GM21723 (cell line): ENCODE results near the gene TSFM.
A peak's percentile ranks its signal among the peaks of the same experiment; 100 is the strongest.

ENCODE experiments used
- ATAC-seq: cut with Tn5 transposase; IDR thresholded peaks from one replicate; pipeline ENCODE4 v1.9.1; 2021; ENCODE audit warnings: mild to moderate bottlenecking, moderate library complexity; ENCODE audit not compliant: unreplicated experiment

The TSFM gene

GRCh38 chr12:57832966-57833365 is 50.4 kb downstream of the TSFM start:
- ATAC-seq: no peak

DNA sequence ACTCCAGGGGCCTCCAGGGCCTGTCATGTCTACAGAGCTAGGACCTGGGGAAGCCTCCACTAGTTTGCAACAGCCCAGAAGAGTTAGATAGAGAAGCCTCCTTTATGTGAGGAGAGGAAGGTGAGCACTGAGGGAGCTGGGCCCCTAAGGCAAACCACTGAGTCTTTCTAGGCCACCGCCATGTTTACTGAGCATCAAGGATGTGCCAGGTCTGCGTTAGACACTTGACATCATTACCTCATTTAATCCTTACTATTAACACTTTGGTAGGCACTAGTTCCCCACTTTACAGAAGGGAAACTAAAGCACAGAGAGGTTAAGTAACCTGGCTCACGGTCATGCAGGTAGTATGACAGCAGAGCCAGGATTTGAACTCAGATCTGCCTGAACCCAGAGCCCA is 51.1 kb downstream of the TSFM start:
- ATAC-seq: no peak

DNA sequence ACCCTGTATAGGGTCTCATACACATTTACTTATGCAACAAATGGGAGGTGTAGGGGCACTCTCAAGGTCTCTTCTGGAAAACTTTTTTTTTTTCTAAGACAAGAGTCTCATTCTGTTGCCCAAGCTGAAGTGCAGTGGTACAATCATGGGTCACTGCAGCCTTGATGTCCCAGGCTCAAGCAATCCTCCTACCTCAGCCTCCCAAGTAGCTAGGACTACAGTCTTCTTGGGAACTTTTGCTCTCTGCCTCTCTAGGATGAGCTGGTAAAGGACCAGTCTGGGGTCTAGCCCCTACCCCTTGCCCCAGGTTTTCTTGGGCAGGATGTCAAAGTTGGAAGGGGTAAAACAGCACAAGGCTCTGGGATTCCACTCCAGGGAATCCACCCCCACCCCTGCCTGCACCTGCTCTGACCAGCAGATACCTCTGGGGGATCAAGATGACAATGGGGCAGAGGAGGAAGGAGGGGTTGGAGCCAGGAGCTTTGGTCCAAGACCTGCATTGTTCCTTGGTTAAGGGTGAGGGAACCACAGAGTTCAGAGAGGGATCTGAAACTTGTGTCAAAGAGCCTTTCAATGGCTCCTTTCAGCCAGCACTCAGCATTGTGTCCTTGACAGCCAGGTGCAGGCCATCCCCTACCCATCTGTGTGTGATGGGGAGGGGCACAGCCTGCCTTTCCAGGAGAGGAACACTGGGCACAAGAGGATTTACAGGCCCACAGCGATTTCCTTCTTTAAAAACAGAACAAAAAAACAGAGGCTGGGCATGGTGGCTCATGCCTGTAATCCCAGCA is 51.7 kb downstream of the TSFM start:
- no peak for ATAC-seq

DNA sequence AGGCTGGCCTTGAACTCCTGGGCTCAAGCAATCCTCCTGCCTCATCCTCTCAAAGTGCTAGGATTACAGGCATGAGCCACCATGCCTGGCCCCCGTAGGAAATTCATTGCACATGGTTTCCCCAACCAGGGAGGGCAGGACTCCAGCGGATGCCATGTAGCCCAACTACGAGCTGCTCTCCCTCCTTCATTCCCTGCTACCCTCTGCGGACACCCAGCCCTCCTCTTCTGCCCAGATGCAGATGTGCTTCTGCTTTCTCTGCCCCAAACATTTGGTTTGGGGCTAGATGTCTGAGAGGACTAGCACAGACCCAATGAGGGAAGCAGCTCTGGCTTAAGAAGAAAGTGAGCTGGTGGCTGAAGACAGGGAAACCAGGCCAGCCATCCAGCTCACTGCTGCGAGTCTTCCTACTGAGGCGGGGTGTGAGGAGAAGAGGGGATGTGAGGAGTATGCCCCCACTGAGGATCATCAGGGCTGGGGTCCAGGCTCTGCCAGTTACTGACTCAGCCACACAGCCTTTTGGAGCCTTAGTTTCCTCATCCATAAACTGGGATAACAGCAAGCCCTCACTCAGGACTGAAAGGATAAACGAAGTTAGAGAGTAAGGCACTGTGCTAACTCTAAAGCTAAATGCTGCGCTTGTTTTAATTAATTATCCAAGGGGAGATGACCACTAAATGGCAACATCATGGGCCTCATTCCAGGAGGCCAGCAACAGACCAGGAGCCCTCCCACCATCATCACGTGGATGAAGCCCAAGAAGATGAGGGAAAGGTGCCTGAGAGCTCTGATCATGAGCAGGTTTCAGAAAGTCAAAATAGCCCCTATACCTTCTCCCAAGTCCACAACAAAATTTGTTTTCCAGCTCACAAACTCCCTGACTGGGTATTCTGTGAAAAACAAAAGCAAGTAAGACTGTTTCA is 53.0 kb downstream of the TSFM start:
- no peak for ATAC-seq

- ATAC-seq: peak; percentile 53
Measured at GRCh38 chr12:57836442-57837375, 54.1 kb downstream of the TSFM start.

- ATAC-seq: peak; percentile 27
Measured at GRCh38 chr12:57837864-57838562, 55.4 kb downstream of the TSFM start.

GRCh38 chr12:57838594-57839302 is 56.2 kb downstream of the TSFM start:
- ATAC-seq: peak; percentile 19

DNA sequence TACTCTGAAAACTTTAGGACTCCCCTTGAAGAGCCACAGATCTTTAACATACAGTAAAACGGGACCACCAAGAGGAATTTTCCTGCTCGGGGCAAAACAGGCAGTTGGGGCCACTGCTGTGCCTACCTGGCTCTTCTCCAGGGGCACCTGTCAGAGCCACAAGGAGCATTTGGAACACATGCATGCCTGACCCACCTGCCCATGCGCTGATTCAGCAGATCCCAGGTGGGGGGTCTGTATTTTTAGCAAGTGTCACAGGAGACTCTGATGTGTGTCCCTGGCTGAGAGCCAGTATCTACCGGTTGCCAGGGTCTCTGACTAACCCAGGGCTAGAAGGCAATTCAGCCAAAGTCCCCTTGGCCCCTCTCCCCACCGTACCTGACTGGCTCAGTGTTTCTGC is 57.4 kb downstream of the TSFM start:
- no peak for ATAC-seq

DNA sequence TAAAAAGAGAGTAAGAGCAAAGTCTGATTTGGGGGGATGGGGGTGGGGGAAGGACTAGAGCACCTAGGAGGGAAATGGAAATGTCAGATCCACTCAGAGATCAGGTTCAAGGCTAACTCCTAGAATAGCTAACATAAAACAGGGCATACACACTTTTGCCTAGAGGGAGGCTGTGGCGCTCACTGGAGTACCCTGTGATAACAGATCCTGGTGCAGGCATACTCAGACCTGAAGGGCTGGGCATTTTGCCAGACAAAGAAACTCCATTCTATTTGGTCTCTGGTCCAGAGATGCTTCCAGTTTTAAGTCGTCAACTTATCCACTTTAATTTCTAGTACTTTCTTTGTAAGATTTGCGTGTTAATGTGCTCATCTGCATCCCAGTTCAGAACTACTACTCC is 58.1 kb downstream of the TSFM start:
- no peak for ATAC-seq

DNA sequence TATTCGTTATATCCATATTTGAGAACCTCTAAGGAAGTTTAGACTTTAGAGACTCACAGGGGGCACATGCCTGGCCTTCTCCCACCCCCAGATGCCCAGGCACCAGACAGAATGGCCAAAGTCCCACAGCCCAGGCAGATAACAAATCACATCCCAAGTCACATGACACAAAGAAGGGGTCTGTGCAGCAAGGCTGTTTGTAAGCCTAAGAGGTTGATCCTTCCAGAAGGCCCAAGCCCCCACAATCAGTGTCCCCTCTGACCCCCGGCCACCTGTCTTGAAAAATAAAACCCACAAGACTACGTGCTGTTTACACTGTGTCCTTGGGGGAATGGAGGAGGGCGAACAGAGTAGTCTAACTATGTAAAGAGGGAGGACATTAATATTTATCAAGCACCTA is 58.9 kb downstream of the TSFM start:
- ATAC-seq: no peak

GRCh38 chr12:57842342-57843294 is 60.0 kb downstream of the TSFM start:
- ATAC-seq: no peak

DNA sequence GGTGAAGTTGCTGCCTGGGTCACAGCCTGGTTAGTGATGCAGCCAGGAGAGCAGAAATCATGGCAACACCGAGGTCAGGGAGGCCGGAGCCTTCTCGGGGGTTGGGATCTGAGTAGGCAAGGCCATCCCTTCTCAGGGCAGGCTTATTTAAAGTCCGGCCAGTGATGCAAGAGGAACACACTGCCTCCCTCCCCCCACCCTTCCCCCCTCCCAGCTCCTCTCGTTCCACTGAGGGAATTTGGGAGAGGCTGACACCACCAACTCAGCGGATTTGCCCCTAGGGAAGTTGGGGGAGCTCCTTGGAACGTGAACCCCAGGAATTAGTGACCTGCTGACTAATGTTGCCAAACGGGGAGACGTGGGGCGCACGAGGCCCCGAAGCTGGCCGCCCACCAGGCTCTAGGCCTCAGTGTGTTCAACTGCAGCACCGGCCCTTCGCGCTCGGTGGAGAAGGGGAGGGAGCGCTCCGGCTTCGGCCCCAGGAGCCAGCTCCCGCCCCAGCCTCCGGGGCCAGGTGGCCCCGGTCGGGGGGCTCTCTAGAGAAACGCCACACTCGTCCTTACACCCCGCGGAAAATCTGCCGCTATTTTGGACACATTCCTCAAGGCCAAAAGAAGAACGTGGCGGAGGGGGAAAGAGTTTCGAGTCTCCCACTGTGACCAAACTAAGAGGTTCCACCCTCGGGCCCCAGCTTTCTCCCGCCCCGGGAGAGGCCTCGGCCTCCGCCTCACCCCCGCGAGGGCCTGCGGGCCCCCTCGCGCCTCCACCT is 62.3 kb downstream of the TSFM start:
- peak; percentile 18 for ATAC-seq

DNA sequence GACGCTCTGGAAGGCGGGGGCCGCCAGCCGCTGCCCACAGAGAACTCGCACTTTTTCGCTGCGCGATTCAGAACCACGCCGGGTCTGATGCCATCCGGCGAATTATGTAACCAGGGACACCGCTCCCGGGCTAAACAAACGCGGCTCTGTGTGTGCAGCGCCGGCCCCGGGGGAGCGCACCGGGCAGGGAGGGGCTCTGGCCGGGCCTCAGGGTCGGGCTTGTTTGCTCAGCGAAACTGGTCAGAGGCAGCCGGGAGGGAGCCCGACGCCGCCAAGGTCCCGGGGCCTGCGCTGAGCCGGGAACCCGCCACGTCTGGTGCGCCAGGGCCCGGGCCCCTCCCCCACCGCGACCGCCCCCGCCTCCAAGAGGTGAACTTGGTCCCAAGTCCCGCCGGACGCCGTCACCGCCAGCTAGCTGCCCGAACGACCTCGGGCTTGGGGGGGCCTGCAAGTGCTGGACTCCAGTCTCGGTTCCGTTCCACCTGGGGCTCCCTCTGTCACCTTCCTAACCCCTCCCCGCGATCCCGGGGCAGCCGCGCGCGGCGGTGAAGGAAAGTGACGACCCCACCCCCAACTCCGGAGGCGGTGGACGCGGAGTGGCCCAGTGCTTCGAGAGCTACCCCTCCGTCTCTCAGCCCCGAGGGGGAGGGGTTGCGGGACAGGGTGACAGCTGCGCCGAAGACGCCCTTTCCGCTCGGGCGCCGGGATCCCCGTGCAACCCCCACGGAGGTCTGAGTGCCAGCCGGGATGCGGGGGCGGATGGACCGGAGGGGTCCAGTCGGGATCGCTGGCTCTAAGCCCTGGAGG is 63.1 kb downstream of the TSFM start:
- ATAC-seq: peak; percentile 32

GRCh38 chr12:57846285-57846576 is 63.6 kb downstream of the TSFM start:
- ATAC-seq: peak; percentile 6

- peak; percentile 48 for ATAC-seq
Measured at GRCh38 chr12:57846577-57847319, 64.2 kb downstream of the TSFM start, which contains the start of gene CTDSP2. Gene CTDSP2 (minus strand): TSS chr12:57846729. CDS start chr12:57846435, 294 bp downstream.
